Measurements from ENCODE around the gene CEP350.

The CEP350 gene

DNA sequence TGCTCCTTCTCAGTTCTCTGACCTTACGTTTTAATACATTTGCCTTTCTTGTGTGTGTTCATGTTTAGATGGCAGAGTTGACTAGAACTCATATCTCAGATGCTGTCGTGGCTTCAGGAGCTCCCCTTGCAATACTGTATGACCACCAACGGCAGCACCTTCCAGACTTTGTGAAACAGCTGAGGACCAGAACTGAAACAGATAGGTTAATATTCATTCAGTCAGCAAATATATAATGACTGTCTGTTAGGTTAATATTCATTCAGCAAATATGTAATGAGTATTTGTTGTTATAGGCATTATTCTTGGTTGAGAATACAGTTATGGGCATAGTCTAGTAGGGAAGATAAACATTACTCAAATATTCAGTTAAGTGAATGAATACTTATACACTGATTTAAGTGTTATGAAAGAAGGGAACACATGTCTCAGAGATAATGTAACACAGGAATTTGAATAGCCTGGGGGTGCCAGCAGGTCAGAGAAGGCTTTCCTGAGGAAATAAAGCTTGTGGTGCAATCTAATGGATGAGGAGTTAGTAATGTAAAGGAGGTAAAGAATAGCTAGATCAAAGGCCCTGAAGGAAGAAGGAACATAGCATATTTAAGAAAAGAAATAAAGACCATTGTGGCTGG is 88.5 kb downstream of the CEP350 start:
- no peak for DNase-seq (ENCODE audit: extremely low spot score)
- CTCF ChIA-PET = interaction anchor here (1.0 to 2.0 kb wide), 4 partner anchors 13 to 62 kb away, joined by 3 to 5 read pairs (median 3); no protein-coding TSS in a partner anchor
- TF ChIP-seq CTCF (IDR thresholded peaks at IDR 0.05; ENCODE audit: control extremely low read depth, extremely low read depth, low read depth, missing control alignments) = no peak
- POLR2A ChIA-PET = no interaction called here

DNA sequence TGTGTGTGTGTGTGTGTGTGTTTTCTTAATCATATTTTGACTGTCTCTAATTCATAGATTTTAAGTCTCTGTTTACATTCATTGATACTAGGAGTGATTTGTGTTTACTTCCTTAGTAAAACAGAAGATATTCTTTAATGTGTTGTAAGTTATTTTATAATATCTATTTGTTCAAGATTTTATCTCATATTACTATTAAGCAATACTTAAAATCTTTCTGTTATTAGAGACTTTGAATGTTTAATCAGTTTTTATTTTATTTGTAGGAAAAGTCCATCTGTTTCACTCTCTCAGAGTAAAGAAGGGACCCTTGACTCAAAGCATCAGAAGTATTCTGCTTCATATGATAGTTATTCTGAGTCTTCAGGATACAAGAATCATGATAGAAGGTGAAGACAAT is 89.2 kb downstream of the CEP350 start:
- no peak for TF ChIP-seq CTCF (IDR thresholded peaks at IDR 0.05; ENCODE audit: control extremely low read depth, extremely low read depth, low read depth, missing control alignments)
- ChIA-PET POLR2A (no interaction called here), CTCF (interaction anchor here (2.0 kb wide), 1 partner anchor 19 kb away, joined by 5 read pairs; no protein-coding TSS in a partner anchor)
- no peak for DNase-seq (ENCODE audit: extremely low spot score)

DNA sequence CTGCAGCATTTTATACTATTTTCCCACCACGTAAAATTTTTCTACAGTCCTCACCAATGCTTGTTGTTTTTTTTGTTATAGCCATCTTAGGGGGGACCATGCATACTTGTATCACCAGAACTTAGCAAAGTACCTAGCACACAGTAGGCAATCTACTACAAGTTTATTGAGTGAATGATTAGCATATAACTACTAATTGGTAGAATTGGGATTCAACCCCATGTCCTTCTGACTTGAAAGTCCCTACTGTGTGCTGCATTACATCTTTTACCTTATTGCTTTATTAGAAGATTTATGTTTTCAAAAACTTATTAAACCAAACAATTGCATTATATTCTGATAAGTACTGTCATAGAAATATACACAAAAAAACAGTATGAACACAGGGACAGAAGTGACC is 92.1 kb downstream of the CEP350 start:
- POLR2A ChIA-PET = no interaction called here
- CTCF ChIA-PET = interaction anchor here (0.9 to 2.2 kb wide), 5 partner anchors 12 to 179 kb away, joined by 3 to 7 read pairs (median 3); no protein-coding TSS in a partner anchor
- no peak for DNase-seq (ENCODE audit: extremely low spot score)
- no peak for TF ChIP-seq CTCF (IDR thresholded peaks at IDR 0.05; ENCODE audit: control extremely low read depth, extremely low read depth, low read depth, missing control alignments)

- CTCF ChIA-PET = no interaction called here
- POLR2A ChIA-PET = no interaction called here
- no peak for DNase-seq (ENCODE audit: extremely low spot score)
- no peak for TF ChIP-seq CTCF (IDR thresholded peaks at IDR 0.05; ENCODE audit: control extremely low read depth, extremely low read depth, low read depth, missing control alignments)
Measured at GRCh38 chr1:180053594-180054567, 99.3 kb downstream of the CEP350 start.

DNA sequence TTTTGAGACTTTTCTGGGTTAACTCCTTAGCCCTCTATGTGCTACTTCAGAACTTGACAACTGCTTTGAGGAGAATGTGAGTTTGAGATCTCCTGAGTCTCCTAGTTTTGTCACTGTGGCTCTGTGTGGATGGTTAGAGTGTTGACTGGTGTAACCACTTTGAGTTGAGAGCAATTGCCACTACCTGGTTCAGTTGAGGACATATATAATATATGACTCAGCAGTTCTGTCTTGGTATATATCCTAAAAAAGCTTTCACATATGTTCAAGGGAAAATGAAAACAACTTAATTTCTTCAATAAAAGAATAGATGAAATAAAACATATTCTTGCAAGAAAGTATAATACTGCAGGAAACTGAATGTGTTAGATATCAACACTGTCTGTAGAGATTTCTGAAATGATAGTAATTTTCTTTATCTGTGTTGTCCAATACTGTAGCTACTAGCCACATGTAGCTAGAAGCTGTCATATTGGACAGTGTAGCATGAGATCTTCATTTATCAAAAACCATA is 103.3 kb downstream of the CEP350 start:
- ChIA-PET POLR2A (no interaction called here), CTCF (interaction anchor here (0.8 kb wide), 1 partner anchor 44 kb away, joined by 3 read pairs; no protein-coding TSS in a partner anchor)
- no peak for DNase-seq (ENCODE audit: extremely low spot score)
- no peak for TF ChIP-seq CTCF (IDR thresholded peaks at IDR 0.05; ENCODE audit: control extremely low read depth, extremely low read depth, low read depth, missing control alignments)

DNA sequence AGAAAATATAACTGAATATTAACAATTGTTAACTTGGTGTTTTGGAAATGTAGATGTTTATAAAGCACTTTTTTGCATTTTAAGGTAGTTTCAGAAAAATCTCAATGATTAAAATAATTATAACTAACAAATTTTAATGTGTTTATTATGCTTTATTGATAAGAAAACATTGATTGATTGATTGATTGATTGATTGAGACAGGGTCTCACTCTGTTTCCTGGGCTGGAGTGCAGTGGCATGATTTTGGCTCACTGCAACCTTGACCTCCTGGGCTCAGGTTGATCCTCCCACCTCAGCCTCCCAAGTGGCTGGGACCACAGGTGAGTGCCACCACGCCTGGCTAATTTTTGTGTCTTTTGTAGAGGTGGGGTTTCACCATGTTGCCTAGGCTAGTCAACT is 106.4 kb downstream of the CEP350 start:
- TF ChIP-seq CTCF (IDR thresholded peaks at IDR 0.05; ENCODE audit: control extremely low read depth, extremely low read depth, low read depth, missing control alignments) = no peak
- ChIA-PET POLR2A (no interaction called here), CTCF (interaction anchor here (1.4 kb wide), 1 partner anchor 9 kb away, joined by 3 read pairs; no protein-coding TSS in a partner anchor)

More for the DNA sequence above, 106.4 kb downstream of the CEP350 start:
- no peak for DNase-seq (ENCODE audit: extremely low spot score)

Measured in GM10248 (cell line).